ENCODE measurements around the gene ZNF662. TPM values are rescaled to one million over a fixed set of nuclear protein-coding genes. Genes with fewer than 3 reads are reported as not detected.

The ZNF662 gene
- total and polyA plus RNA-seq, 2 of the 13 experiments (the other 11 are each of a cell fraction or from before 2014, with no cell fraction given), result not detected

DNA sequence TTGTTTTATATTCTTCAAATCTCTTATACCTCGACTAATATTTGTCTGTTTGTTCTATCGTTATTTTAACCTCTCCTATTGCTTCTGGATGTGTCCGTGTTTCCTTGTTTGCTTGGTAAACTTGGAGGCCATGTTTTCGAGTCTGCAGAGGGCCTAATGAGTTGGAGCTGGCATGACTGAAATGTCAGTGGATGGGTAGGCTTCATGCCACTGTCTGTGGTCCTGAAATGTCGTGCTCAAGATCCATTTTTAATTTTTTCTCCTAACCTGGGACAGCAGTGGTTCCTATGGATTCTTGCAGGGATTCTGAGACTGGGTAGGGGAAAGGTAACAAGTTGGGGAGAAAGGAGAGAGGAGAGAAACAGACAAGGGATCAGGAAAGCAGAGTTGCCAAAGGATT is 54.3 kb downstream of the ZNF662 start:
- Histone ChIP-seq H3K27ac (ENCODE audit: extremely low read length, insufficient read depth, low read length) (no peak overlapping the region), H4K20me1 (ENCODE audit: insufficient read depth, low read length) (no peaks in the 10 kb centered on the region), H3K36me3 (replicated peaks in 1 of 2; ENCODE audit: control insufficient read depth in 1 of 2, insufficient read depth in 2 of 2, low read length in 2 of 2) (no peaks in the 10 kb centered on the region), H3K27me3 (ENCODE audit: control insufficient read depth in 1 of 2, insufficient read depth in 2 of 2, low read length in 2 of 2) (no peaks in the 10 kb centered on the region), H3K4me2 (ENCODE audit: low read depth, low read length) (no peak overlapping the region), H3K4me1 (ENCODE audit: insufficient read depth, low read length) (no peaks in the 10 kb centered on the region), H3K9ac (ENCODE audit: insufficient read depth, low read depth, low read length) (no peak overlapping the region), H3K4me3 (replicated peaks in 1 of 3; ENCODE audit: insufficient read depth in 1 of 3, low read depth in 2 of 3, low read length in 3 of 3) (no peak overlapping the region), H3K79me2 (ENCODE audit: insufficient read depth, low read length) (no peaks in the 10 kb centered on the region), H3K9me3 (ENCODE audit: low read length) (no peaks in the 10 kb centered on the region), H2AFZ (ENCODE audit: low read length) (no peak overlapping the region)
- 2% methylated on average over 5 of the region's 5 CpGs for WGBS (ENCODE audit: low lambda C conversion rate)
- ATAC-seq (no peak), DNase-seq (ENCODE audit: low spot score) (no peak), FAIRE-seq (no peak)
- POLR2A ChIA-PET, result no interaction called here
- intact Hi-C loops (cut with micrococcal nuclease; ENCODE audit: unreplicated experiment), result loop anchor here (2.0 kb wide), 2 partner anchors 111 to 419 kb away; no protein-coding TSS in a partner anchor
- in situ Hi-C loops (cut with HindIII; ENCODE audit: extremely low pct_ligation_motif_present, low pct_unique_long_range_greater_than_20kb), result loop anchor here (5.0 to 25.0 kb wide), 3 partner anchors 115 to 552 kb away; no protein-coding TSS in a partner anchor
- no TSS peak for BruUV-seq (replicated peaks)
- CTCF ChIA-PET (ENCODE audit: low intra/inter-chr PET ratio, low total read pairs), result no interaction called here
- no peak for TF ChIP-seq MAZ (IDR thresholded peaks at IDR 0.05; ENCODE audit: borderline replicate concordance, low read depth, low read length)
- TF ChIP-seq MAZ (CRISPR knock-in tag; IDR thresholded peaks at IDR 0.05; ENCODE audit: low read depth), result no peak
- TF ChIP-seq REST (IDR thresholded peaks at IDR 0.05; ENCODE audit: borderline replicate concordance in 1 of 2, low read depth in 1 of 2, low read length in 2 of 2), result peak; percentile 40 to 88
- peak; percentile 90 for TF ChIP-seq MIER2 (CRISPR knock-in tag; IDR thresholded peaks at IDR 0.05)
- no peak for TF ChIP-seq SNAPC4 (CRISPR knock-in tag; IDR thresholded peaks at IDR 0.05)
- no peak for TF ChIP-seq ZNF713 (CRISPR knock-in tag; IDR thresholded peaks at IDR 0.05)
- TF ChIP-seq MTERF4 (CRISPR knock-in tag; IDR thresholded peaks at IDR 0.05), result no peak
- TF ChIP-seq, protein P1, sequence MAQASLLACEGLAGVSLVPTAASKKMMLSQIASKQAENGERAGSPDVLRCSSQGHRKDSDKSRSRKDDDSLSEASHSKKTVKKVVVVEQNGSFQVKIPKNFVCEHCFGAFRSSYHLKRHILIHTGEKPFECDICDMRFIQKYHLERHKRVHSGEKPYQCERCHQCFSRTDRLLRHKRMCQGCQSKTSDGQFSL (CRISPR knock-in tag; IDR thresholded peaks at IDR 0.05), result no peak
- TF ChIP-seq, protein P2, sequence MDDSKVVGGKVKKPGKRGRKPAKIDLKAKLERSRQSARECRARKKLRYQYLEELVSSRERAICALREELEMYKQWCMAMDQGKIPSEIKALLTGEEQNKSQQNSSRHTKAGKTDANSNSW (CRISPR knock-in tag; IDR thresholded peaks at IDR 0.05; ENCODE audit: borderline replicate concordance), result no peak
- no peak for TF ChIP-seq MATR3 (CRISPR knock-in tag; IDR thresholded peaks at IDR 0.05)
- TF ChIP-seq, protein P3, sequence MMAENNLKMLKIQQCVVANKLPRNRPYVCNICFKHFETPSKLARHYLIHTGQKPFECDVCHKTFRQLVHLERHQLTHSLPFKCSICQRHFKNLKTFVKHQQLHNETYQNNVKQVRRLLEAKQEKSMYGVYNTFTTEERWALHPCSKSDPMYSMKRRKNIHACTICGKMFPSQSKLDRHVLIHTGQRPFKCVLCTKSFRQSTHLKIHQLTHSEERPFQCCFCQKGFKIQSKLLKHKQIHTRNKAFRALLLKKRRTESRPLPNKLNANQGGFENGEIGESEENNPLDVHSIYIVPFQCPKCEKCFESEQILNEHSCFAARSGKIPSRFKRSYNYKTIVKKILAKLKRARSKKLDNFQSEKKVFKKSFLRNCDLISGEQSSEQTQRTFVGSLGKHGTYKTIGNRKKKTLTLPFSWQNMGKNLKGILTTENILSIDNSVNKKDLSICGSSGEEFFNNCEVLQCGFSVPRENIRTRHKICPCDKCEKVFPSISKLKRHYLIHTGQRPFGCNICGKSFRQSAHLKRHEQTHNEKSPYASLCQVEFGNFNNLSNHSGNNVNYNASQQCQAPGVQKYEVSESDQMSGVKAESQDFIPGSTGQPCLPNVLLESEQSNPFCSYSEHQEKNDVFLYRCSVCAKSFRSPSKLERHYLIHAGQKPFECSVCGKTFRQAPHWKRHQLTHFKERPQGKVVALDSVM (CRISPR knock-in tag; IDR thresholded peaks at IDR 0.05), result no peak
